HCT116 (cell line): ENCODE results near the gene THSD8. TPM values are rescaled to one million over a fixed set of nuclear protein-coding genes. Genes with fewer than 3 reads are reported as not detected.

Experiments used
- ATAC-seq: fragments of 200-7000 bp; cut with Tn5 transposase; 2 replicates; pipeline ENCODE4 v1.9.1; 2020; ENCODE audit warnings: mild to moderate bottlenecking, moderate library complexity
- BruUV-seq: library from RNA; stranded (reverse); fragments of 400-500 nt; replicated peaks from 2 replicates; lab custom pipeline; 2021; lab: Mats Ljungman, UMichigan
- CTCF ChIA-PET: fragments of 300-600 bp; sonication (Branson Sonifier 250); formaldehyde crosslinking; loops from one replicate; lab custom pipeline; 2021; ENCODE audit warnings: antibody characterized with exemption; lab: Charles Lee
- POLR2A ChIA-PET: fragments of 300-600, 350-600 bp; sonication (Branson Sonifier 250); formaldehyde crosslinking; loops from one replicate; lab custom pipeline; 2021; ENCODE audit warnings: antibody characterized with exemption; lab: Charles Lee
- RAD21 ChIA-PET, 2 experiments: fragments of 300-600 bp; sonication (Branson Sonifier 250); formaldehyde crosslinking; loops; one replicate each; lab custom pipeline; 2023; ENCODE audit warnings: low total read pairs in 2 of 2; ENCODE audit not compliant: uncharacterized antibody in 2 of 2, unreplicated experiment in 2 of 2, low non-redundant PET in 1 of 2; lab: Charles Lee
- DNase-seq: peaks from one replicate; pipeline ENCODE4 v3.0.0-alpha.2; 2010; ENCODE audit warnings: low read depth, low spot score
- H2AFZ ChIP-seq: fragments of 200-600 bp; shearing (Covaris generic), sonication (generic); 2 replicates; pipeline ENCODE4 v1.6.1; 2017; ENCODE audit warnings: low read depth, mixed run types, mixed read lengths, antibody characterized with exemption, low read length; ENCODE audit not compliant: poor library complexity, severe bottlenecking
- H3K27ac ChIP-seq: 2 replicates; pipeline ENCODE4 v1.5.1; 2012; ENCODE audit warnings: low read depth, low read length
- H3K27me3 ChIP-seq: fragments of 200-600 bp; sonication (generic); 2 replicates; pipeline ENCODE4 v1.6.1; 2016; ENCODE audit warnings: mixed run types, low read length, mixed read lengths; ENCODE audit not compliant: insufficient read depth
- H3K36me3 ChIP-seq, 2 experiments: fragments of 200-500 bp in 1 of 2; fragments of 200-600 bp in 1 of 2; sonication (Bioruptor generic) in 1 of 2; sonication (generic) in 1 of 2; 2 replicates each; pipeline versions ENCODE4 v1.5.1 to v1.6.1; 2014 to 2016; ENCODE audit warnings: low read length in 2 of 2, inconsistent platforms in 1 of 2, mixed read lengths in 1 of 2, mixed run types in 1 of 2; ENCODE audit not compliant: insufficient read depth in 2 of 2, control insufficient read depth in 1 of 2
- H3K4me1 ChIP-seq, 2 experiments: fragments of 200-600 bp in 1 of 2; sonication (generic) in 1 of 2; 2 replicates each; pipeline versions ENCODE4 v1.5.1 to v1.6.1; 2012 to 2017; ENCODE audit warnings: low read length in 2 of 2, inconsistent platforms in 1 of 2, mild to moderate bottlenecking in 1 of 2, mixed read lengths in 1 of 2, mixed run types in 1 of 2, moderate library complexity in 1 of 2; ENCODE audit not compliant: insufficient read depth in 2 of 2, control insufficient read depth in 1 of 2
- H3K4me2 ChIP-seq: fragments of 200-600 bp; sonication (generic); 2 replicates; pipeline ENCODE4 v1.6.1; 2017; ENCODE audit warnings: mixed run types, low read length, mixed read lengths
- H3K4me3 ChIP-seq, 2 experiments: fragments of 200-600 bp in 1 of 2; sonication (generic) in 1 of 2; replicated peaks in 1 of 2; 2 replicates each; pipeline ENCODE4 v1.5.1; 2011 to 2016; ENCODE audit warnings: low read length in 2 of 2, control low read depth in 1 of 2, low read depth in 1 of 2, mild to moderate bottlenecking in 1 of 2, mixed read lengths in 1 of 2, mixed run types in 1 of 2
- H3K79me2 ChIP-seq: fragments of 200-600 bp; sonication (generic); 2 replicates; pipeline ENCODE4 v1.6.1; 2017; ENCODE audit warnings: mild to moderate bottlenecking, mixed run types, low read length, moderate library complexity, mixed read lengths; ENCODE audit not compliant: insufficient read depth
- H3K9ac ChIP-seq: fragments of 200-600 bp; sonication (generic); 2 replicates; pipeline ENCODE4 v1.6.1; 2016; ENCODE audit warnings: low read length, mixed read lengths
- H3K9me2 ChIP-seq: fragments of 200-600 bp; sonication (generic), shearing (Covaris generic); 2 replicates; pipeline ENCODE4 v1.6.1; 2017; ENCODE audit warnings: mixed run types, mild to moderate bottlenecking, moderate library complexity; ENCODE audit not compliant: insufficient read depth
- H3K9me3 ChIP-seq, 2 experiments: fragments of 200-500 bp in 1 of 2; fragments of 200-600 bp in 1 of 2; sonication (Bioruptor generic) in 1 of 2; sonication (generic) in 1 of 2; 2 replicates each; pipeline ENCODE4 v1.6.1; 2014 to 2017; ENCODE audit warnings: low read length in 2 of 2, mixed read lengths in 2 of 2, inconsistent platforms in 1 of 2, low read depth in 1 of 2, mild to moderate bottlenecking in 1 of 2, mixed run types in 1 of 2, moderate library complexity in 1 of 2; ENCODE audit not compliant: control insufficient read depth in 1 of 2, insufficient read depth in 1 of 2
- H4K20me1 ChIP-seq: fragments of 200-600 bp; sonication (generic), shearing (Covaris generic); 2 replicates; pipeline ENCODE4 v1.6.1; 2017; ENCODE audit warnings: mixed run types, mild to moderate bottlenecking, moderate library complexity; ENCODE audit not compliant: insufficient read depth
- CBX3 ChIP-seq: IDR thresholded peaks from 2 replicates; pipeline ENCODE4 v1.6.1; 2012; ENCODE audit warnings: low read depth
- CTCF ChIP-seq, 3 experiments: fragments of 200-600 bp in 1 of 3; sonication (generic) in 1 of 3; IDR thresholded peaks in 2 of 3; conservative IDR thresholded peaks in 1 of 3; 2 replicates each; pipeline ENCODE4 v1.5.1; 2012 to 2017; ENCODE audit warnings: low read depth in 2 of 3, low read length in 2 of 3, antibody characterized with exemption in 1 of 3, borderline replicate concordance in 1 of 3, control low read depth in 1 of 3, mild to moderate bottlenecking in 1 of 3, mixed read lengths in 1 of 3, mixed run types in 1 of 3, moderate library complexity in 1 of 3; ENCODE audit not compliant: insufficient read depth in 1 of 3
- EZH2 ChIP-seq: fragments of 200-600 bp; sonication (generic); IDR thresholded peaks from 2 replicates; pipeline ENCODE4 v1.6.1; 2017; ENCODE audit warnings: antibody characterized with exemption, mixed run types
- EZH2phosphoT487 ChIP-seq: fragments of 200-600 bp; IDR thresholded peaks from 2 replicates; pipeline ENCODE4 v1.6.1; 2018; ENCODE audit warnings: antibody characterized with exemption, borderline replicate concordance
- MAX ChIP-seq: IDR thresholded peaks from 2 replicates; pipeline ENCODE4 v1.6.1; 2012
- POLR2A ChIP-seq: IDR thresholded peaks from 2 replicates; pipeline ENCODE4 v1.7.0; 2011; ENCODE audit warnings: borderline replicate concordance; ENCODE audit not compliant: insufficient read depth, insufficient read length; ENCODE audit errors: extremely low read depth
- REST ChIP-seq: IDR thresholded peaks from 2 replicates; pipeline ENCODE4 v1.6.1; 2012; ENCODE audit warnings: low read depth
- ZNF274 ChIP-seq: fragments of 200-500 bp; sonication (Bioruptor generic); IDR thresholded peaks from 2 replicates; pipeline ENCODE4 v1.6.1; 2014; ENCODE audit warnings: mild to moderate bottlenecking, low read depth, low read length, inconsistent platforms
- intact Hi-C: fragments of 100-400 bp; cut with micrococcal nuclease; formaldehyde crosslinking; loops from 2 replicates; pipeline ENCODE4 v1.10.0; 2022
- total RNA-seq: library from RNA; stranded (reverse); gene quantifications from one replicate; pipeline ENCODE4 v1.2.1, GENCODE V29; 2021; ENCODE audit not compliant: unreplicated experiment

Gene THSD8
- total RNA-seq, 1 experiment from 2014 or later = 33.3 TPM

GRCh38 chr19:12763100-12763499, 38.8 kb upstream of the THSD8 start:
- Histone ChIP-seq H3K9ac (no peak overlapping the region), H3K4me3 (no peak overlapping the region), H3K36me3 (peaks cover 14 to 16% of the 10 kb centered on the region in 2 experiments), H4K20me1 (no peaks in the 10 kb centered on the region), H3K4me2 (no peak overlapping the region), H3K27me3 (no peaks in the 10 kb centered on the region), H3K27ac (no peak overlapping the region), H3K9me3 (no peaks in the 10 kb centered on the region), H3K4me1 (peaks cover 4 to 13% of the 10 kb centered on the region in 2 experiments; a peak in 3 of 4 replicates), H3K79me2 (no peaks in the 10 kb centered on the region), H3K9me2 (no peaks in the 10 kb centered on the region), H2AFZ (no peak overlapping the region)
- TF ChIP-seq POLR2A (no peak), EZH2phosphoT487 (no peak), CBX3 (no peak), ZNF274 (no peak), CTCF (IDR thresholded peaks at IDR 0.05 in 2 of 3, conservative IDR thresholded peaks at IDR 0.05 in 1 of 3; ENCODE audit: borderline replicate concordance in 1 of 3, insufficient read depth in 1 of 3, low read depth in 2 of 3, low read length in 2 of 3) (no peak), MAX (no peak), EZH2 (no peak), REST (no peak)
- BruUV-seq = TSS peak; percentile 27
- ATAC-seq (no peak), DNase-seq (no peak)
- ChIA-PET CTCF (interaction anchor here (0.7 to 6.1 kb wide), 3 partner anchors 34 to 128 kb away, joined by 4 to 87 read pairs (median 5); no protein-coding TSS in a partner anchor), RAD21 (no interaction called here), POLR2A (interaction anchor here (5.4 kb wide), 1 partner anchor 31 kb away, joined by 98 read pairs; the partner anchor contains the start of gene JUNB)
- intact Hi-C loops = no loop called here
